Limb (tissue), 2 donors: ENCODE measurements around the gene TRIM8.

ENCODE experiments used
- DNase-seq, 2 donors: peaks; one replicate each; pipeline ENCODE4 v3.0.0-alpha.2; 2016; ENCODE audit errors: extremely low spot score in 2 of 2

TRIM8 gene

GRCh38 chr10:102669206-102670064 lies 25.2 kb downstream of the TRIM8 start:
- DNase-seq, result peak in 1 of 2 donors; percentile 34

- no peak for DNase-seq
Measured at GRCh38 chr10:102670065-102670670, 25.9 kb downstream of the TRIM8 start.

GRCh38 chr10:102670871-102671434 lies 26.7 kb downstream of the TRIM8 start:
- no peak for DNase-seq

GRCh38 chr10:102673236-102673818 lies 29.0 kb downstream of the TRIM8 start:
- no peak for DNase-seq

GRCh38 chr10:102673819-102674511 lies 29.7 kb downstream of the TRIM8 start:
- peak; percentile 69 to 71 for DNase-seq

- DNase-seq, result no peak
Measured at GRCh38 chr10:102674566-102674965, 30.3 kb downstream of the TRIM8 start.

GRCh38 chr10:102675011-102675665 lies 30.9 kb downstream of the TRIM8 start:
- DNase-seq, result peak in 1 of 2 donors; percentile 46

- peak in 1 of 2 donors; percentile 31 for DNase-seq
Measured at GRCh38 chr10:102675666-102676533, 31.6 kb downstream of the TRIM8 start.

GRCh38 chr10:102676534-102677315 lies 32.4 kb downstream of the TRIM8 start:
- no peak for DNase-seq

- no peak for DNase-seq
Measured at GRCh38 chr10:102677331-102678067, 33.2 kb downstream of the TRIM8 start.

- DNase-seq, result no peak
Measured at GRCh38 chr10:102678068-102678400, 33.8 kb downstream of the TRIM8 start.

GRCh38 chr10:102678842-102679289 lies 34.6 kb downstream of the TRIM8 start:
- peak; percentile 59 to 79 for DNase-seq

GRCh38 chr10:102679596-102679995 lies 35.3 kb downstream of the TRIM8 start:
- no peak for DNase-seq

GRCh38 chr10:102681696-102682095 lies 37.4 kb downstream of the TRIM8 start:
- no peak for DNase-seq

GRCh38 chr10:102682416-102682815 lies 38.1 kb downstream of the TRIM8 start:
- DNase-seq, result no peak

GRCh38 chr10:102682981-102683380 lies 38.7 kb downstream of the TRIM8 start:
- DNase-seq, result no peak

GRCh38 chr10:102683736-102684135 lies 39.5 kb downstream of the TRIM8 start:
- no peak for DNase-seq

- DNase-seq, result no peak
Measured at GRCh38 chr10:102691285-102692066, 47.2 kb downstream of the TRIM8 start.
